GM19193 (cell line): ENCODE measurements around the gene PLCB4.

Experiments used
- POLR2A ChIP-seq: IDR thresholded peaks from 4 replicates; pipeline ENCODE4 v1.6.1; 2011; ENCODE audit not compliant: insufficient read depth, insufficient read length; ENCODE audit errors: extremely low read depth

The PLCB4 gene

GRCh38 chr20:9076440-9076839 lies 7.6 kb downstream of the PLCB4 start:
- TF ChIP-seq POLR2A: no peak

- TF ChIP-seq POLR2A: no peak
Measured at GRCh38 chr20:9078826-9079731, 10.2 kb downstream of the PLCB4 start.

- no peak for TF ChIP-seq POLR2A
Measured at GRCh38 chr20:9081423-9081966, 12.6 kb downstream of the PLCB4 start.

GRCh38 chr20:9082741-9083140 lies 13.9 kb downstream of the PLCB4 start:
- no peak for TF ChIP-seq POLR2A

GRCh38 chr20:9087531-9088217 lies 18.8 kb downstream of the PLCB4 start:
- no peak for TF ChIP-seq POLR2A

GRCh38 chr20:9088556-9088955 lies 19.7 kb downstream of the PLCB4 start:
- no peak for TF ChIP-seq POLR2A

GRCh38 chr20:9092113-9092512 lies 23.2 kb downstream of the PLCB4 start:
- TF ChIP-seq POLR2A: no peak

GRCh38 chr20:9092655-9093054 lies 23.8 kb downstream of the PLCB4 start:
- no peak for TF ChIP-seq POLR2A

- TF ChIP-seq POLR2A: no peak
Measured at GRCh38 chr20:9093218-9093957, 24.5 kb downstream of the PLCB4 start.

- TF ChIP-seq POLR2A: no peak
Measured at GRCh38 chr20:9099372-9099771, 30.5 kb downstream of the PLCB4 start.

- TF ChIP-seq POLR2A: no peak
Measured at GRCh38 chr20:9100691-9101090, 31.8 kb downstream of the PLCB4 start.

- no peak for TF ChIP-seq POLR2A
Measured at GRCh38 chr20:9102456-9102855, 33.6 kb downstream of the PLCB4 start.

GRCh38 chr20:9103955-9104354 lies 35.1 kb downstream of the PLCB4 start:
- no peak for TF ChIP-seq POLR2A

- no peak for TF ChIP-seq POLR2A
Measured at GRCh38 chr20:9108260-9108659, 39.4 kb downstream of the PLCB4 start.

- no peak for TF ChIP-seq POLR2A
Measured at GRCh38 chr20:9109566-9109965, 40.7 kb downstream of the PLCB4 start.
